GM21576 (cell line): ENCODE results near the gene CCDC116.
"Not testable (repeated sequence)": the region's sequence is repeated elsewhere in the genome, so short reads cannot be mapped to it uniquely, and the experiment has no call there.

Source experiments
- ATAC-seq: cut with Tn5 transposase; IDR thresholded peaks from one replicate; pipeline ENCODE4 v1.9.1; 2021; ENCODE audit warnings: mild to moderate bottlenecking, moderate library complexity; ENCODE audit not compliant: unreplicated experiment

The CCDC116 gene, protein sequence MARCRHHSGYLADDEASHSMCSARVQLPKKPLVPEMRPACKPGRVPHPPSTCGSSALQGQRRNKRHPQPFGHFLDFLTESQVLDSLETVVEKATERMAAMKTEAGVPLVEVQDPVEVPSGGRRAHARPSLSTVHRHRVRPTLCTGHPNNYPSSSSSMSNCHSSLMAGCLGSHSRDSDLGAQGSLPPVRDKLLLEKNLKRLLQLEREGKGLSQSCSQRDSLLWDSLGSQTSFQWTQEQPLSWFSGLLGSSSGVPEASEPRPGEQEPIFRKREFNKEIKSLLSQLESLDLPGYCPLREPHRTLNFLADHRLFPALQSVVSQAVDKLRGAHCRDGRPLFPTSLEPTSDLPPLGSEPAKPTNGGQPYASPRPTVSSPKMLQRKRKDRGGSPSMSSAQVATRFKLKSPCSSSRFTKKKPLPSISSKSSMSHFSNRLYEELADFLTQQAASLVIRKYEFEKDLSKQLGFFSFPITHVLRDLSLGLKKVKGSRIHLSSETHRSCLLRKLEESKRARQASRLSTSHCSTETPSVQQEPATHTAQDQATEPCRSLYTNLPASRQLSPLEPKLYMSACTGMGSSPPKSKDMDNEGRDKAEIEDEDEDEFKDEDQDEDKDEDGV

DNA sequence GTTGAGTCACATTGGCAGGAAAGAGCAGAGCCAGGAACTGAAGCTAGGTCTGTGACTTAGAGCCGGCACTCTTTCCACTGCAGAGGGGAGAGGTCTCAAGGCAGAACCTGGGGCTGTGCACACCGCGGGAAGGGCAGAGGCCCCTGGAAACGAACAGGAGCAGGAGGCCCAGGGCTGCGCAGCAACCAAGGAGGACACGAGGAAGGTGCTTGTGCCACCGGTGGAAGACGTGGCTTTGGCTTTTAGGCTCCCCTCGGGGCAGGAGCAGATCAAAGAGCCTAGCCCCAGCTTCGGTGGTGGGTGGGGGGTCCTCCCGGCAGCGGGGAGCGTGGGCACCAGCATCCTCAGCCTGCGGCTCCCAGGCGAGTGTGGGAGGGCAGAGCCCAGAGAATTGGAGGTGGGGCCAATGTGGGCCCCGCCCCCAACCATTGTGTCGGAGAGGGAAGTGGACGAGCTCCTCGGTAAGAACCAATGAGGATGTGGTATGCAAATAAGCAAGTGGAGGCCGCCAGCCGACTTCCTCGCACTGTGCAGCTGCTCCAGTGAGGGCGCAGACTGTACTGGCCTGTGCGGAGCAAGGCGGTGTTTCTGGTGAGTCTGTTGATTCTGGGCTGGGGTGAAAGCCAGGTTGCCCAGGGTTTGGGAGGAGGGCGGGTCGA lies at the start of gene CCDC116:
CCDC116 (plus strand) TSS at position 524 of the 659 bp plus-strand sequence. CDS start 422 bp downstream, outside the sequence.
- no peak for ATAC-seq

- ATAC-seq: no peak
These were observed 49.5 kb upstream of the CCDC116 start for GRCh38 chr22:21582801-21583740.

- ATAC-seq: no peak
These were observed 47.2 kb upstream of the CCDC116 start for GRCh38 chr22:21585389-21585788.

- peak; percentile 88 for ATAC-seq
These were observed 44.6 kb upstream of the CCDC116 start for GRCh38 chr22:21587803-21588611.

DNA sequence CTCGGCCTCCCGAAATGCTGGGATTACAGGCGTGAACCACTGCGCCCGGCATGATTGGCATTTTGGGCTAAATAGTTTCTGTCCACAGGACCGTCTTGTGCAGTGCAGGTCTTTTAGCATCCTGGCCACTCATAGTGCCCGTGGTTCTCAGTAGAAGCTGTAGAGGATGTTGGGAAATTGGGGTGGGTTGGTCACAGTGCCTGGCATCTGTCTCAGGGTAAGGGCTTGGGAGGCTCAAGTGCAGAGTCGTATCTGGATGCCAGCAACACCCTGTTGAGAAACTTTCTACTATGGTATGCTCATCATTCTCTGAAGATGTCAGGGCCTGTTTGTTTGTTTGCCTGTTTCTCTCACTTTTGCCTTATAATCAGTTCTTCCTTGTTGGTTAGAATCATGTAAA lies 43.2 kb upstream of the CCDC116 start:
- no peak for ATAC-seq

DNA sequence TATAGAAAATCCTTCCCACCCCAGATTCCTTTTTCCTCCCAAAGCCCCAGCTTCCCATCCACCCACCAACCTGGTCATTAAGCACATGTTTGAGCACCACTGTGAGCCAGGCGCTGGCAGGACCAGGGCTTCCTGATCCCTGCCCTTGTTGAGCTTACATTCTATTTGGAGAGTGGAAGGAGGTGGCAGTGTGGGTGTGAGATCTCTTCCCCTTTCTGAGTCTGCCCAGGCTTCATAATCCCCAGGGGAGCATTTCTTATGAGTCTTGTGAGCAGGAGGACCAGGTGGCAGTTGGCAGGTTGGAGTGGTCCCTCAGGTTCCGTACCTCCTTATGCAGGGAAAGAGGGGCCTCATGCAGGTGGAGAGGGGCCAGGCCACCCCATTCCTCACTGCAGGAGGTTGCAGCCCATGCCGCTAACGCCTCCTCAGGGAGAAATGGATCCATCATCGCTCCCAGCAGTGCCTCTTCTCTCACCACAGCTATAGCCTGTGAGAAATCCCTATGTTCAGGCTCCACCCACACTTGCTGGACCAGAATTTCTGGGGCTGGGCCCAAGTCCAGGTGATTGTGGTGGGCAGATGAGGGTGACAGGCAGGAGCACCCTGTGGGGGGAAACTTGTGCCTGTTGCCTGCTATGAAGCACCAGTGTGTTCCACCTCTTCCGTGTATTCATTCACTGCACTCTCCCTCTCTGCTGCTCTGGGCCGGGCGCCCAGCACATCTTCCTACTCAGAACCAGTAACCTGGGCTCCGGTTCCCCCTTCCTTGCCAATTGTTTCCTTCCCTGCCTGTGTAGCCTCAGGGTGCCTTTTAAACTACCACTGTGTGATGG lies 41.5 kb upstream of the CCDC116 start:
- ATAC-seq: no peak

DNA sequence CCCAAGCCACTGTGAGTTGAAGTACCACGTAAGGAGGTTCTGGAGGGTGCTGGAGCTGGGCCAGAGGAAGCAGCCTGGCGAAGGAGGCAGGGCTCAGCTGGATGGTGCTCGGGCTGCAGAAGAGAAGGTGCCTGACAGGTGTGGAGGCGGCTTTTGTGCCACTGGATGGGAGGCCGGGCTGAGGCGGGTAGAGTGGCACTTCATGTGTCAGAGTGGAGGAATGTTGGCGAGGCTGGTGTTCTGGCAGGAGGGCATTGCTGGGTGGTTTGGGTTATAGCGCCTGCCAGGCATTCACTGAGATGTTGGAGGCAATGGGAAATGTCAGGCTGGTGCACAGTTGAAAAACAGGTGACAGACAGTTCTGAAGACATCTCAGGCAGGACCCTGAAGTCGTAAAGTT lies 40.9 kb upstream of the CCDC116 start:
- ATAC-seq: no peak

- ATAC-seq: no peak
These were observed 40.1 kb upstream of the CCDC116 start for GRCh38 chr22:21592422-21592821.

DNA sequence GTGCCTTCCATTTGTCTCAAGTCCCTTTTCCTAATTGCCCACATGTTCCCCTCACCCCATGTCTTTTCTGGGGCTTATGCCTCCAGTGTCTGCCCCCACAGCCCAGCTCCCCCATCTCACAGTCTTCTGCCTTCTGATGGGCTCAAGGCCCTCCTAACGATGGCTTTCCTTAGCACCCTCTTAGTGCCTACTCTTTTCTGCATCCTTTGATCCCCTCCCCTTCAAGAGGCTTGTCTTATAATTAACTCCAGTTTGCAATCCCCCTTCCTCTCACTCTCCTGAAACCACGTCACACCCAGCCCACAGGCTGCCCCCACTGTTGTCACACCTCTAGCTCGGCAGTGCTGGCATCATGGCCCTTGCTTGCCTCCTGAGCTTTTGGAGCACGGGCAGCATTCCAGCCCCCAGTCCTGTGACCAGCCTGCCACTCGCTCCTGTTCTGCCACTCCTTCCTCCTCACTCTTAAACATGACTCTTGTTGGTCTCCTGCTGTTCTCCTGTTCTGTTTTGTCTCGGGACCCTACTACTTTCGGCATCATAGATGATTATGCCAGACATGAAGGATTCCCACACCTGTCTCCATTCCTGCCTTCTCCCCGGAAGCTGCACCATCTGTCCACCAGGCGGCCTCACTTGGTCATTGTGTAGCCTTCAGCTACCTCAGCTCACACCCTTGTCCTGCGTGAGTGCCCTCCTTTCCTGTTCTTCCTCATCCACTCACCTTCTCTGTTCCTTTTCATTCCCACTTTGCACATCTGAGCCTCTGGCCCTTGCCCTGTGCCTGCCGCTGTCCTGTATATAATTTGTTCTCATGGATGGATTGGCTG lies 38.9 kb upstream of the CCDC116 start:
- ATAC-seq: no peak

DNA sequence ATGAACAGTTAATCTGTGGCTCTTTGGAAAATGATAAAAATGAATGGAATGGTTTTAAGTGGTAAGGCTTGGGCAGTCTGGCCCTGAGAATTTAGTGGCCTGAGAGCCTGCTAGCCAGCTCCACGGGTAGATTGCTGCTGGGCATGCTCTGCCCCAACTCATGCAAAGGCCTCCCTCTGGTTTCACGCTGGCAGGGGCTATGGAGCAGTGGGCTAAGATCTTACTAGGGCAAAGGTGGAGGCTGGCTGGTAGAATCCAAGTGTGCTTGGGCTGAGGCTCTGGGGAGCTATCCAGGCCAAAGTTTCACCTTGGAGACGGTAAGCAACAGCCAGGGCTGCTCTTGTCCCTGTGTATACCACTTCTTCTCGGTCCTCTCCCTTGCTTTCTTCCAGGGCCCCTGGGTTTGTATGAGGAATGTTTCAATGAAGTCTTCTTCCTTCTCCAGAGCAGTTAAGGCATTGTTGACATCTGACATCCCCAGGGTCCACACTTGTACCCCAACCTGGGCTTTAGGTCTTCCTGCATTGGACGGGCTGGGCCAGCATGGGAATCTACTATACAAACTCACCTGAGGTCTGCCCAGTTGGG lies 37.6 kb upstream of the CCDC116 start:
- ATAC-seq: no peak

GRCh38 chr22:21596356-21597135 lies 36.0 kb upstream of the CCDC116 start:
- ATAC-seq: not testable (repeated sequence)

- ATAC-seq: no peak
These were observed 34.3 kb upstream of the CCDC116 start for GRCh38 chr22:21598302-21598701.

DNA sequence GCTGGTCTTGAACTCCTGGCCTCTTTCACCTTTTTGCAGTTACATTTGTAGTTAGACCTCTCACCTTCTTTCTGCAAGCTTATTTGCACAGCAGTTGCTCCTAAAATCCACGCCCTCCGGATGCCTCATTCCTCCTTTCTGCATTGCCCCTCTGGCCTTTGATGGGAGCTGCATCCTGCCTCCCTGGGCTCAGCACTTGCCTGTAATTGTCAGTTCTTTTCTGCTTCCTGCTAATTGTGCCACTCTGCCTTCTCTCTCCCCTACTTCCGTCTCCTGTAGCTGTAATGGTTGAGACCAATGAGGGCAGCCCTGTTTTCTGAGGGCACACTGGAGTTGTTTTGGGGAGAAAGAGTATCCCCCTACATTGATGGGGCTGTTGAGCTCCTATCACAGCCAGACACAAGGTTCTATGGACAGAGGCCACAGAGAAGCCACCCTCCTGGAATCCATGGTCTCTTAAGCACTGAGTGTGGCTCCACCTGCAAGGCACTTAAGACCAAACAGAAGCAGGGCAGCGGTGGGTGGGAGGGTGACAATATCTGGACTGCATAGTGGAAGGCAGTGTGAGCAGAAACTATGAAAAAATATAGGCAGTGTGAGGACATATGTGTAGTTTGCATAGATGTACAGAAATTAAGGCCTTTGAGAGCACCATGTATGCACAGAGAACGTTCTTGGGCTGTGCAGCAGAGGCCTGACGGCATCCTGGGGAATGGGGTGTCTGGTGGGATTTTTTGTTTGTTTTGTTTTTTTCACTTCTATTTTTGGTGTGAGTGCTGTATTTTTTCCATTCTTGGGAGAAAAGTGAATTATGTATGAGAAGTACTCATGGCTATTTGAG lies 33.3 kb upstream of the CCDC116 start:
- no peak for ATAC-seq

DNA sequence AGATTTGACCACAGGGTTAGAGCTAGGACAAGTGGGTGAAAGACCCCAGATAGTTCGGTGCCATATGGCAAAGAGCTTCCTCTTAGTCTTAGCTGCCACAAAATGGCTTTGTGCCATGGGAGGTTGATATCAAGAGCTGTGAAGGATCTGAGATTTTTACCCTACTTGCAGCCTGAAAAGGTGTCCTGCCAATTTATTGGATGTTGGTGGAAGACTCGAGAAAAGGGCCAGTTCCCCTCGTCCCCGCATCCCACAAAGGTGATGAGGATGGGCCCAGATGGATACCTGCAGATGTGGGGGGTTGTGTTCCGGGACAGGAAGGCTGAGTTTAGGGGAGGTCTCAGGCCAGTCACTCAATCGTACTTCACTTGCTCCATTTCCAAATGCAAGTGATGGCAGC lies 30.0 kb upstream of the CCDC116 start:
- no peak for ATAC-seq

GRCh38 chr22:21603973-21604372 lies 28.6 kb upstream of the CCDC116 start:
- no peak for ATAC-seq

DNA sequence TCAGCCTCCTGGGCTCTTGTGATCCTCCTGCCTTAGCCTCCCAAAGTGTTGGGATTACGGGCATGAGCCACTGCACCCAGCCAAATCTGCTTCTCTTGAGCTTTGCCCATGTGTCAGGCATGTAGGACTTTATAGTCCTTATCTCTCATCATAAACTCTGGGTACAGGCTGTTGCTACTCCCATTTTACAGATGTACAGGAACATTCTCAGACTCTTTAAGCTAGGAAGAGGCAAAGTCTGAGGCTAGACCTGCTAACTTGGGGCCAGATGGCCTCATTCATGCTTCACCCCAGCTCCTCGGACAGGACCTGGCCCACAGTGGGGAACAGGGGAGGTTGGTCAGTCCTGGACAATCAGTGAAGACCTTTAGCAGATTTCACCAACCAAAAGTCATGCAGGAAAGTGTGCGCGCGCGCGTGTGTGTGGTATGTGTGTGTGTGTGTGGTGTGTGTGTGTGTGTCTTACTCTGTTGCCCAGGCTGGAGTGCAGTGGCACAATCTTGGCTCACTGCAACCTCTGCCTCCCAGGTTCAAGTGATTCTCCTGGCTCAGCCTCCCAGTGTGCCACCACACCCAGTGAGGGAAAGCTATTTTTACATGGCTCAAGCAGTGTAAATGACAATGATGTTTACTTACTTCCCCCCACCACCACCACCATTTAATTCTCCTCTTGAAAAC lies 26.5 kb upstream of the CCDC116 start:
- ATAC-seq: no peak
